Activated naive CD4-positive, alpha-beta T cell treated with anti-CD3 and anti-CD28 coated beads, Interleukin-2, amount 50 U/mL, for 16 hours (primary cell): ENCODE results near the gene KIAA1671.

Experiments used
- DNase-seq: peaks from one replicate; pipeline ENCODE4 v3.0.0-alpha.2; 2020

KIAA1671 gene

DNA sequence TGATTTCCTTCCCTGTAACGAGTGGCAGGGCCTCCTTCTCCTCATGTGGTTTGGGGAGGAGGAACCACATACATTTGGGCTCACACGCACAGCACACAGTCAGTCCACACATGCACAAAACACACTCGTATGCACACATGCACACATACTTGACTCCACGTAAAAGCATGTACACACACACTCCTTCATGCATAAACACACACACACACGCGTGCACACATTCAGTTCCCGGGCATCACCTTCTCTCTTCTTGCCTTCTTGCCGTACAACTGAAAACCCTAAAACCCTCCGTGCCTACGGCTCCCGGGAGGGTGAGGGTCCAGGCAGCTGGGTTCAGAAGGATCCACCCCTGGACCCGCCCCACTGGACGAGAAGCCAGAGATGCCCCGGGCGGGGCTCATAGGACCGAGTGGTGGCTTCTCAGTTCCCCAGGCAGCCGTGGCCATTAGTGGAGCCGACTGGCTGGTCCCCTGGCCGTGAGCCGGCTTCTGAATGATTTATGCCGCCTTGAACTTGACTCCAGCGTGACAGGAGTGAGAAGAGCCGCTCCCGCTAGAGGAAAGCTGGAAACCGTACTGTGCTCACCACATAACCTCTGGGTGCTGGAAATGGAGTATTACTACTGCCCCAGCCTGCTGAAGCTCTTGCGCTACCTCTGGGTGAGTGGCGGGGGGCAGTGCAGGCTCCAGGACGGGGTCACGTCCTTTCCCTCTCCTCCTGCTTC, 117.4 kb downstream of the KIAA1671 start:
- no peak for DNase-seq

DNA sequence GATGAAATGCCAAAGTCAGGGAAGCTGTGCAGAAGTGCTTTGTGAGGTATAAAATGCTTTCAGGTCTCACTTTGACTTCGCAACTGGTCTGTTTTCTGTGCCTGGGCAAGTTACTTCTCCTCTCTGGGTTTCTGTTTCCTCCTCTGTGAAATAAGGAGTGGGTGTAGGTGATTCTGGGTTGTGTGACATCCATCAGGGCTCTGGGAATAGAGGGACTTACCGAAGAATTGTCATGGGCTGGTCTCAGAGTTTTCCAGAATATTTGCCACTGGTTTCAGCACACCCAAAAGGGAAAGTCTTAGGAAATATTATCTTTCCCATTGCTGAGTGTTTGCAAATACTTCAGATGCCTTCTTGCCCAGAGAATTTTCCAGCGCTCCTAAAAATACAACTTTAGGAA, 118.4 kb downstream of the KIAA1671 start:
- DNase-seq = no peak

DNA sequence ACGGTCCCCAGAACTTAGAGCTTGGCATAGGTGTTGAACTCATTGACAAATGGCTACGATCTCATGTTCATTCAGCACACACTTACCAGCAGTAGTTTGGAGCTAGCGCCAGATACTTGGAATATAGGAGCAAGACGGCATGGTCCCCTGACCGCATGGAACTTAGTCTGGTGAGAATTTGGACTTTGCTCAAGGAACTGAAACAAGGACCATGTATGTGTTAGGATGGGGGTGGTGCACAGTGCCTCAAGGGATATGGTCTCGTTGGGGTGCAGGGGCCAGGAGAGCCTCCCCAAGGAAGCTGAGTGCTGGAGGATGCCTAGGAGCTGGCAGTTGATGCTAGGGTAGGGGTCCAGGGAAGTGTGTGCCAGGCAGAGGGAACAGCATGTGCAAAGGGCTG, 119.2 kb downstream of the KIAA1671 start:
- DNase-seq = no peak

DNA sequence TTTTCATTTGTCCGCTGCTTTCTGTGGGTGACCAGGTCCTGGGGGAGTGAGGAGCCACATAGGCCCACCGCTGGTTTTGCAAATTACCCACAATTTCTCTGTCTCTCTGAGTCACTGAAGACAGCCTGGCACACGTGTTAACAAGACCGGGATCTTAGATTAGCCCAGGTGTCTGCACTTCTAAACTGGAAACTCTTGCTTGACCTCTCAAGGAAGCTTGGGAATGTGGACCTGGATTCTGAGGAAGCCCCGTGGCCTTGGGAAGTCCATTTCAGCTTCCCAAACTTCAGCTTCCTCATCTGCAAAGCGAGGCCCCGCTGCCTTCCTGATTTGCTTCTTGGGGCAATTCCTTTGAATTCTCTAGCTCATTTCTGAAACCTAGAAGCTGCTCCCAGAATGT, 119.9 kb downstream of the KIAA1671 start:
- DNase-seq = no peak

DNA sequence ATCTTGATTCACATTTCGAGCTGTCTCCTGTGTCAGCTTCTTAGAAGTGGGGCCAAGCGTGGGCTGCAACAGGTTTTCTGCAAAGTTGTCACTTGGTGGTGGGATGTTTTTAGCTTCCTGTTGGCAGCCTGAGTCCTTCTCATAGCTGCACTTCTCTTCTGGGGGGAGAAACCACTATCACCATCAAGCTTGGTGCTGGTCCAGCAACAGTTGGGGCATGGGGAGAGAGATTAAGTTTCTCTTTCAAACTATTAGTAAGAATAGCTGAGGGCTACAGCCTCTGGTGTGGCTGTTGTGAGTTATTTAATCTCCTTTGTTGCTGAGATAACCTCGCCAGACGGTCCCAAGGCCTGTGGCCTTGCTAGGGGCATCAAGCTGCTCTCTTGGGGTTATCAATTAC, 123.8 kb downstream of the KIAA1671 start:
- DNase-seq = peak; percentile 66

DNA sequence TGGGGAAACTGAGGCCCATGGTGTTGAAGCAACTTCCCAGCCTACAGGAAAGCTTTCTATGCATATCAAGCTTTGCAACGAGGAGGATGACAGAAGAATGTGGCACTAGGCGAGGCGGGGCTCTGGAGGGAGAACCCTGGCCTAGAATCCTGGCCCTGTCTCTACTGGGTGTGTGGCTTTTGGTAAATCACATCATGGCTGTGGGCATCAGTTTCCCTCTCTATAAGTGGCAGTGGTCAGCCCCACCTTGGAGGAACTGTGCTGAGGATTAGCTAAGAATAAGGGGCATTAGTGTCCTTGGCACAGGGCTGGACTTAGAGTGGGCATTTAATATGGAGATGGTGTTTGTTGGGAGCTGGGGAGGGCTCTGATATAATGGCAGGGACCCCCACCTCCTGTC, 124.5 kb downstream of the KIAA1671 start:
- DNase-seq = no peak

DNA sequence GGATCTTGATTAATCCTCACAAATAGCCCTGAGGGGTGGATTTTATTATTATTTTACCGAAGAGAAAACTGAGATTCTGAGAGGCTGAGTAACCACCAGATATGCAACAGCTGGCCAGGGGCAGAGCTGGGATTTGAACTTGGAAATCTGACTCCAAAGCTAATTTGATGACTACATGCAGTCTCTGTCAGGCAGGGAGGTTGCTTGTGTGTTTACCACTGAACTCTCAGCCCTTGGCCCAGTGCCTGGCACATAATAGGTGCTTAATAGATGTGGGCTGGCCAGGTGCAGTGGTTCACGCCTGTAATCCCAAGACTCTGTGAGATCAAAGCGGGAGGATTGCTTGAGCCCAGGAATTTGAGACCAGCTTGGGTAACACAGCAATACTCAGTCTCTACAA, 125.4 kb downstream of the KIAA1671 start:
- DNase-seq = no peak

DNA sequence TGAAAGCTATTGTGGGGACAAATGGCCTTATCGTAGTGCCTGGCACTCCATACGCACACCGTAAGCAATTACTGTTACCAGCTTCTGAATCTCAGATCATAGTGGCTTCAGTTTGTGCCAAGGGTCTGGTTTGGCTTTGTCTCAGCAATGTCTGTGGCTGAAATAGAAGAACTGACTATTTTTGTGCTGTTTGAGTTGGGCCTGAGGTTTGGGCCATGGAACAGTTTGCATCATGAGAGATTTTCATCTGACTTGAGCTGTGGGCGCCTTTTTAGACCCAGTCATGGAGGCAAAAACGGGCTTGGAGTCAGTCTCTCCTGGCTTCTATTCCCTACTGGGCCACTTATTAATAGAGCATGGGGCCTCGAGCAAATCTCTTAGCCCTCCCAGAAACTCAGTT, 126.1 kb downstream of the KIAA1671 start:
- DNase-seq = no peak

DNA sequence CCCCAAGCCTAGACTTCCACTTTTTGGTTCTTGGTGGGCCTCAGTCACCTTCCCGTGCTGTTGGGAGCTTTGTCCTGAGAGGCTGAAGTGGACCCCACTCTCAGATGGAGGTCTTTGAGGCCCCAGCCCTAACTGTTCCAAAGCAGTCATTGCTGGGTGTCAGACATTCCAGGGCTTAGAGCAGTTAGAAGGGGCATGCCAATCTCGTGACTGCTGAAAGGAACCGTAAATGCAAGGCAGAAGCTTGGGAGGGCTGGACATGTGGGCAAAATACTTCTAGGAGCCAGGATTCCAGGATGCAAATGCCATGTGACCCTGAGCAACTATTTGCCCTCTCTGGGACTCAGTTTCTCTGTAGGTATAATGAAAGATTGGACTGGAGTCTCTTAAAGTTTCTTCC, 128.3 kb downstream of the KIAA1671 start:
- DNase-seq = no peak

DNA sequence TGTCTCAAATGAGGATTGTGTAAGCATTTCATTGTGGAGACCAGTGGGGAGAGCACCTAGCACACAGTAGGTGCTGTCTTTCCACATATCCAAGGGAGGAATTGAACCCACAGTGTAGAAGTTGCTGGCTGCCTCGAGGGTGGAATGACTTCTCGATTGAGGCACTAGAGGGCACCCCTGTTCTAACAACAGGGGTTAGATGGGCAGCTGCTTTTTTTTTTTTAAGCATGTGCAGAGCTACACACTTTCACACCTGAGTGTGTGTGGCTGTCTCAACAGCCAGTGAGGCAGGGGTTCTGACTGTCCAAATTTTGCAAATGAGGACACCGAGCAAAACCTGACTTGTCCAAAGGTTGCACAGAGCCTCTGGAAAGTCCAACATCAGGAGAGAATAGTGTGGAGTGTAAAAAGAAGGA, 128.9 kb downstream of the KIAA1671 start:
- DNase-seq = peak; percentile 58

DNA sequence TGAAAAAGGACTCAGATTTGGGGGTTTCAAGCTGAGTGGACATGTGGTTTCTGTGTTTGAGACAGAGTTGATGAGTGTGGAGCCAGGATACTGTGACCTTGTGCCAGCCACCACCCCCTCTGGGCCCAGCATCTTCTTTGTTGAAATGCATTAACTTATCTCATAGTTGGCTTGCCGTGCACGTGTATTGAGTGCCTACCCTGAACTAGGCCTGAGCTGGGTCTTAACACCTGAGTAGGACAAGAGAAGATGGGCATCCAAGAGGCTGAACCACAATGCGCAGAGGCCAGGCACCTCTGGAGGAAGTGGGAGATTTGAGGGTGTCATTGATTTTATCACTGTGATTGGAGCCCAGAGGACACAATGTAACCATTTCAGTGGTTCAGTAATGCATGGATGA, 129.6 kb downstream of the KIAA1671 start:
- no peak for DNase-seq

DNA sequence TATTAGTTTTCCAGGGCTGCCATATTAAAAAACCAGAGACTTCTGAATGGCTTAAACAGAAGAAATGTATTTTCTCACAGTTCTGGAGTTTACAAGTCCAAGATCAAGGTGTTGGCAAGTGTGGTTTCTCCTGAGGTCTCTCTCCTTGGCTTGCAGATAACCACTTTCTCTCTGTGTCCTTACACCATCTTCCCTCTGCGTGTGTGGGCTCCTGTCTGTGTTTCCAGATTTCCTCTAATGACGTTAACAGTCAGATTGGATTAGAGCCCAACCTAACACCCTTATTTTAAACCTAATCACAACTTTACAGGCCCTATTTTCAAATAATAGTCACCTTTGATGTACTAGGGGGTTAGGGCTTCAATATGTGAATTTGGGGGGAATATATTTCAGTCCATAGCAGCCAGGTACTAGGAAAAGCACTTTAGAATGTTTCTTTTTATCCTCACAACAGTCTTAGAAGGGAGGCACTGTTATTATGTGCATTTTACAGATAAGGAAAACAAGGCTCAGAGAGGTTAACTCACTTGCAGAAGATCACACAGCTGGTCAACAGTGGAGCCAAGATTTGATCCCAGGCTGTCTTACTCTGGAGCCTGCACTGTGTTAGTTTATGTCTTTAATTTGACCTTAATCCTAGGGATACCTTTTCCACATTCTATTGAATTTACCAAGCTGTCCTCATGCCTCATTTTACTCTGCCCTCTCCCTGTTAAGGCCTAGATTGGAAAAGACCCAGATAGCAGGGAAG, 130.7 kb downstream of the KIAA1671 start:
- no peak for DNase-seq

DNA sequence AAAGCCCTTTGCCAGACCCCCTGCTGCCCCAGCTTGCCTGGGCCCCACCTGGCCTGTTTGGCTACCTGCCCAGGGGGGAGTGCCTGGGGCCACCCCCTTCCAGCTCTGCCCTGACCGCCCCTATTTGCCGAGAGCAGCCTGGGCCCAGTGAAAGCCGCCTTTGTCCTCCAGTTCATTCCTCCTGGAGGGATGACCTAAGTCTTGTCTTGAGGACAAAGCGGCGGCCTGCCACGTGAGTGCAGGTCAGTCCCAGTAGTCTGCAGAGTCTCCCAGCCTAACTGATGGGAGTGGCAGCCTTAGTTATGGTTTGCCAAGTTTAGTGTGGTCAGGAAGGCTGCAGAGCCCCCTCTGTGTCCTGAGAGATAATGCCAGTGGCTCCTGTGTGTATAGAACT, 131.3 kb downstream of the KIAA1671 start:
- no peak for DNase-seq

DNA sequence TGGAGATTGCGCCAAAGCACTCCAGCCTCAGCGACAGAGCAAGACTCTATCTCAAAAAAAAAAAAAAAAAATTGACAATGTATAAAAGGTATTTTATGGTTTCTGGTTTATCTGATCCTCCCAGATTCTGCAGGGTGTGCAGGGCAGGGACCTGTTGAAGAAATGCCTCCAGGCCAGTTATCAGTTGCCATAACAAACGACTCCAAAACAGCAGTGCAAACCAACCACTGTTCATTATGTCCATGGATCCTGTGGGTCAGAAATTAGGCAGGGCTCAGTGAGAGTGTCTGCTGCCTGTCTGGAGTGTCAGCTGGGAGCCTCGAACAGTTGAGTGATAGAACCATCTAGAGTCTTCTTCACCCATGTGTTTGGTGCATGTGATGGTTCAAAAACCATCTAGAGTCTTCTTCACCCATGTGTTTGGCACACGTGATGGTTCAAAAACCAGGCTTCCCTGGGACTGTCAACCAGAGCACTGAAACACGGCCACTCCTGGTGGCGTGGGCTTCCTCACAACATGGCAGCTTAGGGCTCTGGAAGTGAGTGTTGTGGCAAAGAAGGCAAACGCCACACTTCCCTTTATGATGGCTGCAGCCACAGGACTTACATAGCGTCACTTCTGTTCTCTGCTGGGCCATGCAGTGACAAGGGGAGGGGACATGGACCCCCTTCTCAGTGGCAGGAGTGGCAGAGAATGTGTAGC, 132.0 kb downstream of the KIAA1671 start:
- no peak for DNase-seq

DNA sequence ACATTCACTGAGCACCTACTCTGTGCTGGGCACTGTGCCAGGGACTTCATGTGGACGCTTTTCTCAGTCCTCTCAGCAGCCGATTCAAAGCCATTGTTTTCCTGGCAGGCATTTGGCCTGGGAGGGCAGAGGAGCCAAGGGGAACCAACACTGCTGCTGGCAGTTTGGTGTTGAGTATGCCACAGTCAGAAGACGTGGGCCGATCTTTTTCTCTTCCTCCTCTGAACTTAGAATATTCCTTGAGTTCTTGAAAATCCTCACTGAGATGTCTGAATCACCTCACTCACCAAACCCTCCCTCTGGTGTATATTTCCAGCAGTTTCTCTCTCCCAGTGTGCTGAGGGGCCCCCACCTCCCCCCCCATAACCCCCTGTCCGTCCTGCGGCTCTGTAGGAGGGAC, 132.6 kb downstream of the KIAA1671 start:
- DNase-seq = no peak

DNA sequence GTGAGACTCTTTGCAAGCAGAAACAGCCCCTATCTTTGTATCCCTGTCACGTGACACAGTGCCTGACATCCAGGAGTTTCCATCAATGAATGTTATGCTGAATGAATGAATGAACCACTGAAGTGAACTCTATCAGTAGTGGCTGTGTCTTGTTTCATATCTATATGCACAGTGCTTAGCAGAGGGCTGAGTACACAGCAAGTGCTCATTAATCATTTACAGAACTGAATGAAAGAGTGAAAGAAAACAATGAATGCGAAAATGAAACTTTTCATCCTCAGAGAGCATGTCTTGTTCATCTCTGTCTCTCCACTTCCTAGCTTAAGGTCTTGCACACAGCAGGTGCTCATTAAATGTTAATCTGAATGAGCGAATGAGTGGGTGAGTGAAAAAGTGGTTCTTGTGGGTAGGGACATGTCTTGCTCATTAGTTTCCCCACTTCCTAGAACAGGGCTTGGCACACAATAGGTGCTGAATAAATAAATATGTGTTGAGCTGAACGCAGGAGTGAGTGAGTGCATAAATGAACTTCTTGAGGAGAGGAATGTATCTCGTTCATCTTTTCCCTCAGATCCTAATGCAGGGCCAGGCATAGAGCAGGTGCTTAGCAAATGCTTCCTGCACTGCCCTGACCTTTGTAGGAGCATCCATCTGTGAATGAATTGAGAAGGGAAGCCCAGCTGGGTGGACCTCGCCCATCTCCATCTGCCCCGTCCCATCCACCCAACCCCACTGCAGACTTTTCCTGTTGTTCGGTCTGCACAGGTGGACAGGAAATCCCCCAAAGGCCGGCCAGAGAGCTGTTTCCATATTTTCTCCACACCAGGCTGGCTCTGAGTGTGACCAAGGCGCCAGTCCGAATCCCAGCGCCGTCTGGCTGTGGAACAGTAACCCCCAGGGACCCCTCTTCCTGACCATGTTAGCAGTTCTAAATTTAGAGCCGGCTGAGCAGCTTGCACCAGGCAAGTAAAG, 133.7 kb downstream of the KIAA1671 start:
- no peak for DNase-seq

DNA sequence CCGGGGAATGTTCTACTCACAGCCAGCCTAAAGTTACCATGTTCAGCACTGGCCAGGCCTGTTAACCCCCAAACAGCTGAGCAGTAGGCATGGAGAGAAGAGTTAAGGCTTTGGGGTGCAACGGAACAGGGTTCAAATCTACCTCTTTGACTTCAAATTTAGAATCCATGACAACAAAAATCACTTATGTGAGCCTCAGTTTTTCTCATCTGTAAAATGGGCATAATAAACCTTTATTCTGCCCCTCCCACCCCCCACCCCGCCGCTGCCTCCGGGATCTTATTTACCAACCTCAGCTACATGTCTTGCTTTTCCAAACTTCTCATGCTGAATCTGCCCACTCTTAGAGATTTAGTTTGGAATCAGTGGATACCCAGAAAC, 134.4 kb downstream of the KIAA1671 start:
- DNase-seq = no peak

DNA sequence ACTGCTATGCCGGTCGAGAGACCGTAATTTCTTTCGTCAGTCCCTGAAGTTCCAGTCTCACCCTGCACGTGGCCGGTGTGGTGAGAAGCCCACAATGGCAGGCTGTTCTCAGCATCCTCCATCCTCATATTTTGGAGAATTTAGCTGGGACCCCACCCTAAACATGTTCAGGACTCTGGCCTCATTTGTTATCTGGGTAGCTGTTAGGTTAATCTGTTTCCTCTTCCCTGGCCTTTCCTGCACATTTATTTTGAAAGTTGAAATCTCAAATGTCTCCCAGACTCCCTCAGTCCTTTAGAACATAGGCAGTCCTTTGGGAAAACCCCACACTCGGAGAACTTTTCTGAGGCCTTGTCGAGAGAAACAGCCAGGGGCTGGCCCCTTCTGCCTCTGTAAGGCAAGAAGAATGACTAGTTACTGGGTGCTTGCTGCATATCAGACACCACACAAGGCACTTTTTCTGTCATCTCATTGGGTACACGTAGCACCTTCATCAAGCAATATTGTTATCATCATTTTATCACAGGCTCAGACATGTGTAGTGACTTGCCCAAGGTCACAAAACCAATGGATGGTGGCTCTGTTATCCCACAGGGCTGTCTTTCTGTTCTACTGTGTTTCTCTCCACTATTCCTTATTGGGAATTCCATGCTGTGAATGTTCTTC, 137.8 kb downstream of the KIAA1671 start:
- DNase-seq = no peak

DNA sequence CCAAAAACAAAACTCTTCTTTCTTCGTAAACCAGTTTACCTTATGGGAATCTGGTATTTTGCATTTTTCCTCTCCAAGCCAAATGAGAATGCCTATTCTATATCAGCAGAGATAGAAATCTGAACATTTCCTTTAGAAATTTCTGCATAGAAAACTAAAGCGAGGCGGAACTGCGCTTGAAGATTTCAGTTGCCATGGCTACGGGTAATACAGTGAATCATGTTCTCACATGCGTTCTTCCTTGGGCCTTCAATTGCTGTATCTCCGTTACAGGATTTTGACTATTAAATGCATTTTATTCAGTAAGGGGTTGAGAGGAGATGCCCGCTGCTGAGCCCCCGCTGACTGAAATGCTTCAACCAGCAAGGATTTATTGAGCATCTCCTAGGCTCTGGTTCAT, 138.9 kb downstream of the KIAA1671 start:
- DNase-seq = no peak

DNA sequence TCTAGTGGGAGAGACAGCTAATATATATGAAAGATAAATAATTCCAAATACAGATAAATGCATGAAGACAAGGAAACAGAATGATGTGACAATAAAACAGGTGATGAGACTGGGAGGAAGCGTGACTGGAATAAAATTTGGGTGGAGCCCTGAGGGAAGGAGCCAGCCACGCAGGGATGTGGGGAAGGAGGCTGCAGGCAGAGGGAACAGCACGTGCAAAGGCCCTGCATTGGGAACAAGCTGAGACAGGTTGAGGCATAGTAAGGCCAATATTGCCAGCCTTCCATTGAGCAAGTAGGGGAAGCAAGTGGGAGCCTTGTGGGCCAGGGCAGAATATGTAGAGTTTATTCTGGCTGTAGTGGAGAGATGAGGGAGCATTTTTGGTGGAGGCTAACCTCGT, 139.6 kb downstream of the KIAA1671 start:
- no peak for DNase-seq

DNA sequence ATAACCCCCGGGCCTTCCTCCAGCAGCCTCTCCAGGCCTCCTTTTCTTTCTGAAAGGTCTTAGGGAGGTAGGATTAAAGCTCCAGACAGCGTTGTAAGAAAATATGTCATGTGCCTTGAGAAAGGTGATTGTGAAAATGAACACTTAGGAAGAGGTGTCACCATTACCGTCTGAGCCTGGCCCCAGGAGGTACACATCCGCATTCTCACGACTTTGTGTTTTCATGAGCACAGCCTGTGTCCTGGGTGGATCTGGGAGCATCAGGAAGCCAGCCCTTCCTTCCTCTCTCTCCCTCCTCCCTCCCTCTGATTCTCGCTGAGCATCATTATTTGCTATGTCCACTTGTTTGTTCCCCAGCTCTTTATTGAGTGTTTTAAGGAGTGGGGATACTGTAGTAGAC, 142.1 kb downstream of the KIAA1671 start:
- no peak for DNase-seq

DNA sequence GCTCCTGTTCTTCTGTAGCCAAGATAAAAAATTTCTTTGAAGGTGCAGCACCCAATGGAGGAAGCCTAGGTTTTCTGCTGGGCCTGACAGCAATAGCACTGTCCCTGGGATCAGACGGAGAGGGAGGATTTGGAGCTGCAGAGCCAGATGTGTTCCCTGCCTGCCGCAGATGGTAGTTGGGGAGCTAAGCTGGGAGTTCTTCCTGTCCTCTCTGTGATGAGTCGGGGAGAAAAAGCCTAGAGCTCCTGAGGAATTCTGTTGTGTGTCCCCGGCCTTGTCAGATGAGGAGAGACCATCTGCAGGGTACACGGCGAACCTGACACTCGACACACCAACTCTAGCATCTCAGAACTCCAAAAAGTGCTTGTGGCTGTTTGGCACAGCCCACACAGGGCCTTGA, 143.4 kb downstream of the KIAA1671 start:
- no peak for DNase-seq
